Esophagus muscularis mucosa (tissue), 4 donors: ENCODE results near the gene CTF1. TPM values are rescaled to one million over a fixed set of nuclear protein-coding genes. Genes with fewer than 3 reads are reported as not detected.

Experiments used
- DNase-seq: peaks from one replicate; pipeline ENCODE4 v3.0.0-alpha.2; 2017; ENCODE audit errors: extremely low spot score
- H3K27ac ChIP-seq, 4 donors: fragments of 200-600 bp; sonication (generic); replicated peaks in 1 of 4; 1 replicate in 3 of 4; 2 replicates in 1 of 4; pipeline ENCODE4 v1.5.1; 2016 to 2019; ENCODE audit warnings: mild to moderate bottlenecking in 1 of 4
- H3K27me3 ChIP-seq, 4 donors: fragments of 200-600 bp; sonication (generic); one replicate each; pipeline versions ENCODE4 v1.5.1 to v1.6.0; 2016 to 2019
- H3K36me3 ChIP-seq, 4 donors: fragments of 200-600 bp; sonication (generic); one replicate each; pipeline ENCODE4 v1.5.1; 2016 to 2019
- H3K4me1 ChIP-seq, 4 donors: fragments of 200-600 bp; sonication (generic); one replicate each; pipeline ENCODE4 v1.5.1; 2016 to 2019
- H3K4me3 ChIP-seq, 4 donors: fragments of 200-600 bp; sonication (generic); 1 replicate in 2 of 4; 2 replicates in 2 of 4; pipeline ENCODE4 v1.5.1; 2016 to 2019; ENCODE audit warnings: mild to moderate bottlenecking in 4 of 4, moderate library complexity in 1 of 4
- H3K9me3 ChIP-seq, 4 donors: fragments of 200-600 bp; sonication (generic); 1 replicate in 3 of 4; 2 replicates in 1 of 4; pipeline ENCODE4 v1.5.1; 2016 to 2019
- CTCF ChIP-seq, 3 experiments: fragments of 200-600 bp in 2 of 3; fragments of 450-650 bp in 1 of 3; sonication (generic) in 2 of 3; IDR thresholded peaks; one replicate each; pipeline ENCODE4 v1.5.1; 2017 to 2019; ENCODE audit warnings: antibody characterized with exemption in 3 of 3, mild to moderate bottlenecking in 2 of 3, moderate library complexity in 1 of 3
- EP300 ChIP-seq: sonication (generic); formaldehyde crosslinking; IDR thresholded peaks from one replicate; pipeline ENCODE4 v1.6.1; 2017; ENCODE audit warnings: antibody characterized with exemption
- POLR2A ChIP-seq: fragments of 450-650 bp; IDR thresholded peaks from one replicate; pipeline ENCODE4 v1.6.1; 2017; ENCODE audit warnings: antibody characterized with exemption, moderate library complexity, mild to moderate bottlenecking, low read depth
- POLR2AphosphoS5 ChIP-seq, 2 donors: sonication (generic); formaldehyde crosslinking; IDR thresholded peaks; one replicate each; pipeline ENCODE4 v1.6.1; 2017; ENCODE audit warnings: antibody characterized with exemption in 2 of 2
- WGBS: methylation state at CpG from one replicate; pipeline ENCODE4 v1.1.5; 2018; 5-methylcytosine and 5-hydroxymethylcytosine counted together
- intact Hi-C: fragments of 100-400 bp; cut with DNase I; formaldehyde crosslinking; loops from one replicate; pipeline ENCODE4 v1.15.1; 2023
- total RNA-seq, 4 donors: library from RNA; depleted of rRNA; stranded (reverse); fragments of >200 nt; gene quantifications; one replicate each; pipeline versions ENCODE4 v1.1.0 to v1.2.1, GENCODE V29; 2016

Gene CTF1
- total RNA-seq, 4 donors from 2014 or later = 6.2 to 18.8 (median 10.9) TPM

DNA sequence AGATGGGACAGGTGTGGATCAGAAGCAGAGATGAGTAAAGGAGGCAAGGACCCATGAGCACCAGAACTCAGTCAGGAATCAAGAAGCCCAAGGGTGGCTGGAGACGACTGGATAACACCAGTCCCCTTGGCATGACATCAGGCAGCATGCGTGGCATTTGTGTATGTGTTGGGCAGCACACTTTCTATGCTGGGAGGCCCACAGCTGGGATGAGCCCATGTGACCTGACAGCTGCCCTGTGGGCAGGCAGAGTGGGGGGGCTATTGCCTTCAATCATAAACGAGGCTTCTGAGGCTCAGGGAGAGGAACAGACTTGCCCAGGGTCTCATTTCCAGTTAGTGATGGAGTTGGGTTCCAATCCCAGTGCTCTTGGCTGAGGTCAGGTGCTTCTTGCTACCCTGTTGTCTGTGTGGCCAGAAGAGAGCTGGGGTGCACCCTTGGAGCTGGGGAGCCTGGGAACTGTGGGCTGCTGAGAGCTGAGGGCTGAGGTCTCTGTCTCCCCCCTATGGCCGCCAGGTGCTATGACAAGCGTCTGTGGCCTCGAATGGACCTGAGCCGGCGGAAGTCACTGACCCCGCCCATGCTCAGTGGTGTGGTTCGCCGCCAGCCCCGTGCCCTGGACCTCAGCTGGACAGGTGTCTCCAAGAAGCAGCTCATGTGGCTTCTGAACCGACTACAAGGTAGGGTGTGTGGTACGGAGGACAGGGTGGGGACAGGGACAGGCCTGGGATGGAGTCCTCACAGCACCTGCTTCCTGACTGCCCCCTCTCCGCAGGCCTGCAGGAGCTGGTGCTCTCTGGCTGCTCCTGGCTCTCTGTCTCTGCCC, 45.4 kb downstream of the CTF1 start:
- no peak for DNase-seq
- TF ChIP-seq EP300 = no peak
- TF ChIP-seq CTCF (IDR thresholded peaks at IDR 0.05) = peak; percentile 80 to 95 (median 87)
- TF ChIP-seq POLR2AphosphoS5 (IDR thresholded peaks at IDR 0.05) = peak in 1 of 2 donors; percentile 44
- TF ChIP-seq POLR2A = no peak
- Histone ChIP-seq H3K4me3 (no peak overlapping the region), H3K9me3 (no peaks in the 10 kb centered on the region), H3K4me1 (peaks cover 4 to 21% (median 20%) of the 10 kb centered on the region in 4 donors), H3K36me3 (peaks cover 0 to 68% (median 41%) of the 10 kb centered on the region in 4 donors), H3K27ac (peak overlapping the region in 3 of 4 donors; percentile 4 to 64 (median 20)), H3K27me3 (no peaks in the 10 kb centered on the region)
- intact Hi-C loops = no loop called here
- 25% methylated on average over 10 of the region's 15 CpGs for WGBS

DNA sequence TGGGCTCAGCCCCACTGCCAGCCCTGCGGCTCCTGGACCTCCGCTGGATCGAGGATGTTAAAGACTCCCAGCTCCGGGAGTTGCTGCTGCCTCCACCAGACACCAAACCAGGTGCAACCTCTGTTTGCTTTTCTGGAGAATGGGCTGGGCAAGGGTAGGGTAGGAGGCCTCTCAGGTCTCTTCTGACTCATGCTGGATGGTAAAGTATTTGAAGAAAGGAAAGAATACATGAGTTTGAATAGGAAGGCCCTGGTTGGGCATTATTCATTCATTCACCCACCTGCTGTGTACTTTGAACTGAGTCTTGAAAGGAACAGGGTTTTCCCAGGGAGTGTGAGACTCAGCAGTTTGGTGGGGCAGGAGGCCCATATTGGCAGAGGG, 46.0 kb downstream of the CTF1 start:
- no peak overlapping the region for H3K4me3 ChIP-seq
- peaks cover 0 to 68% (median 39%) of the 10 kb centered on the region in 4 donors for H3K36me3 ChIP-seq
- no peak for DNase-seq
- no peaks in the 10 kb centered on the region for H3K9me3 ChIP-seq
- intact Hi-C loops = no loop called here
- peaks cover 4 to 21% (median 20%) of the 10 kb centered on the region in 4 donors for H3K4me1 ChIP-seq
- H3K27me3 ChIP-seq = no peaks in the 10 kb centered on the region
- WGBS = no CpG with 5 or more reads among the region's 4 CpGs
- TF ChIP-seq CTCF (IDR thresholded peaks at IDR 0.05) (no peak), POLR2AphosphoS5 (IDR thresholded peaks at IDR 0.05) (no peak), EP300 (no peak), POLR2A (no peak)
- peak overlapping the region in 3 of 4 donors; percentile 4 to 64 (median 20) for H3K27ac ChIP-seq

GRCh38 chr16:30944352-30944751, 47.9 kb downstream of the CTF1 start:
- no peak overlapping the region for H3K27ac ChIP-seq
- no peaks in the 10 kb centered on the region for H3K27me3 ChIP-seq
- no peak overlapping the region for H3K4me3 ChIP-seq
- no peaks in the 10 kb centered on the region for H3K9me3 ChIP-seq
- DNase-seq = no peak
- H3K36me3 ChIP-seq = peaks cover 0 to 58% (median 38%) of the 10 kb centered on the region in 4 donors
- intact Hi-C loops = no loop called here
- H3K4me1 ChIP-seq = peaks cover 4 to 23% (median 19%) of the 10 kb centered on the region in 4 donors
- TF ChIP-seq POLR2A = no peak

GRCh38 chr16:30946671-30947540, 50.5 kb downstream of the CTF1 start:
- no peak overlapping the region for H3K4me3 ChIP-seq
- intact Hi-C loops = no loop called here
- H3K27ac ChIP-seq = peak overlapping the region; percentile 91 to 99 (median 92)
- DNase-seq = no peak
- no peaks in the 10 kb centered on the region for H3K9me3 ChIP-seq
- TF ChIP-seq POLR2AphosphoS5 (IDR thresholded peaks at IDR 0.05) (no peak), EP300 (no peak), CTCF (IDR thresholded peaks at IDR 0.05) (no peak), POLR2A (no peak)
- H3K36me3 ChIP-seq = peaks cover 0 to 41% (median 28%) of the 10 kb centered on the region in 4 donors
- WGBS = 86% methylated on average over 36 of the region's 38 CpGs
- H3K27me3 ChIP-seq = no peaks in the 10 kb centered on the region
- peaks cover 25 to 44% (median 41%) of the 10 kb centered on the region in 4 donors for H3K4me1 ChIP-seq

- no peak for DNase-seq
- intact Hi-C loops = no loop called here
- peak overlapping the region in 3 of 4 donors; percentile 83 to 97 (median 94) for H3K4me3 ChIP-seq
- WGBS = 45% methylated on average over 3 of the region's 3 CpGs
- H3K27ac ChIP-seq = peak overlapping the region; percentile 91 to 99 (median 92)
- no peaks in the 10 kb centered on the region for H3K9me3 ChIP-seq
- TF ChIP-seq EP300 (no peak), POLR2AphosphoS5 (IDR thresholded peaks at IDR 0.05) (no peak), POLR2A (no peak), CTCF (IDR thresholded peaks at IDR 0.05) (no peak)
- H3K4me1 ChIP-seq = peaks cover 21 to 45% (median 41%) of the 10 kb centered on the region in 4 donors
- no peaks in the 10 kb centered on the region for H3K27me3 ChIP-seq
- H3K36me3 ChIP-seq = peaks cover 0 to 38% (median 25%) of the 10 kb centered on the region in 4 donors
These were observed 51.1 kb downstream of the CTF1 start for GRCh38 chr16:30947541-30947858.
